ENCODE data around the gene ZMYND8. TPM values are rescaled to one million over a fixed set of nuclear protein-coding genes. Genes with fewer than 3 reads are reported as not detected.

The ZMYND8 gene
- total RNA-seq, 2 donors from 2014 or later = 22.0 to 35.3 TPM

DNA sequence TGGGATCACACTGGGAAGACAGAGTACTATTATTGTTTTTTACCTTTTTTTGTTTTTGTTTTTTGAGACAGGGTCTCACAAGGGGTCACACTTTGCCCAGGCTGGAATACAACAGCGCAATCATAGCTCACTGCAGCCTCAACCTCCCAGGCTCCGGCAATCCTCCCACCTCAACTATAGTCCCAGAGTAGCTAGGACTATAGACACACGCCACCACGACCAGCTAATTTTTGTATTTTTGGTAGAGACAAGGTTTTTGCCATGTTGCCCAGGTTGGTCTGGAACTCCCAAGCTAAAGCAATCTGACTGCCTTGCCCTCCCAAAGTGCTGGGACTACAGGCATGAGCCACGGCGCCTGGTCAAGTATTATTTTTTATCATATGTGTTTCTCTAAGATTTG, 81.0 kb downstream of the ZMYND8 start:
- no peaks in the 10 kb centered on the region for H3K9me3 ChIP-seq
- H3K27me3 ChIP-seq = no peaks in the 10 kb centered on the region
- TF ChIP-seq, protein P1, sequence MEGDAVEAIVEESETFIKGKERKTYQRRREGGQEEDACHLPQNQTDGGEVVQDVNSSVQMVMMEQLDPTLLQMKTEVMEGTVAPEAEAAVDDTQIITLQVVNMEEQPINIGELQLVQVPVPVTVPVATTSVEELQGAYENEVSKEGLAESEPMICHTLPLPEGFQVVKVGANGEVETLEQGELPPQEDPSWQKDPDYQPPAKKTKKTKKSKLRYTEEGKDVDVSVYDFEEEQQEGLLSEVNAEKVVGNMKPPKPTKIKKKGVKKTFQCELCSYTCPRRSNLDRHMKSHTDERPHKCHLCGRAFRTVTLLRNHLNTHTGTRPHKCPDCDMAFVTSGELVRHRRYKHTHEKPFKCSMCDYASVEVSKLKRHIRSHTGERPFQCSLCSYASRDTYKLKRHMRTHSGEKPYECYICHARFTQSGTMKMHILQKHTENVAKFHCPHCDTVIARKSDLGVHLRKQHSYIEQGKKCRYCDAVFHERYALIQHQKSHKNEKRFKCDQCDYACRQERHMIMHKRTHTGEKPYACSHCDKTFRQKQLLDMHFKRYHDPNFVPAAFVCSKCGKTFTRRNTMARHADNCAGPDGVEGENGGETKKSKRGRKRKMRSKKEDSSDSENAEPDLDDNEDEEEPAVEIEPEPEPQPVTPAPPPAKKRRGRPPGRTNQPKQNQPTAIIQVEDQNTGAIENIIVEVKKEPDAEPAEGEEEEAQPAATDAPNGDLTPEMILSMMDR (IDR thresholded peaks at IDR 0.05) = no peak
- H3K27ac ChIP-seq = peak overlapping the region; percentile 84 to 89
- H3K4me3 ChIP-seq = no peak overlapping the region
- H3K36me3 ChIP-seq = peaks cover 21% of the 10 kb centered on the region
- DNase-seq (ENCODE audit: low spot score) = no peak
- peaks cover 0 to 61% of the 10 kb centered on the region in 2 donors for H3K4me1 ChIP-seq

DNA sequence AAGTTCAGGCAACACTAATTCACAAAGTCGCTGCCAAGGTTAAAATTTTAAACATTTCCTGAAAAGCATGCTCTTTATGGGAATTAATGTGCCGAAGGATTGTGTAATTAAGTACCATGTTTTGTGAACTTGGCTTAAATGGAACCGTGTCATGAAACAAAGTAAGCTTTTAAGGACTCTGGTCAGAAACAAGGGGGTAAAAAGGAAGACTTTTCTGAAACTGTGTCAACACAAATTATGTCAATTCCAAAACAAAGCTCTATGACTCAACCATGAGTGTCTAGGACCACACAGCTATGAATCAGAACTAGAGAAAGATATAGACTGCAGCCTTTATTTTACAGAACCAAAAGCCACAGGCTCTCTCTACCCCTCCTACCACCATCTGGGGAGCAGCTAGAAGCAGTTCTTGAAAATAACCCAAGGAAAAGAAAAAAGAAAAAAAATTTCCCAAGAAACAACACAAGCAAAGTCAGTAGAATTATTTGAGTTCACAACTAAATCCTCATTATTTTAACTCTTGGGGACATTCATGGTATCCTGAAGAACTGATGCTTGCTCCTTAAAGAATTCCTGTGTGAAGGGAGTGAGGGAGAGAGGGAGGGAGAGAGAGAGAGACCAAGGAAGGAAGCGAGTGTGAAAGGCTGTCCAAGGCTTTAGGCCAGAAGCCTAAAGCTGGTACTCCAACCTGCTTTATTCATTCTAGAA, 81.9 kb downstream of the ZMYND8 start:
- H3K27ac ChIP-seq = peak overlapping the region; percentile 84 to 89
- no peak overlapping the region for H3K4me3 ChIP-seq
- H3K9me3 ChIP-seq = no peaks in the 10 kb centered on the region
- peaks cover 0 to 61% of the 10 kb centered on the region in 2 donors for H3K4me1 ChIP-seq
- no peak for DNase-seq (ENCODE audit: low spot score)
- H3K27me3 ChIP-seq = no peaks in the 10 kb centered on the region
- TF ChIP-seq, protein P1 (IDR thresholded peaks at IDR 0.05) = no peak
- peaks cover 16% of the 10 kb centered on the region for H3K36me3 ChIP-seq

DNA sequence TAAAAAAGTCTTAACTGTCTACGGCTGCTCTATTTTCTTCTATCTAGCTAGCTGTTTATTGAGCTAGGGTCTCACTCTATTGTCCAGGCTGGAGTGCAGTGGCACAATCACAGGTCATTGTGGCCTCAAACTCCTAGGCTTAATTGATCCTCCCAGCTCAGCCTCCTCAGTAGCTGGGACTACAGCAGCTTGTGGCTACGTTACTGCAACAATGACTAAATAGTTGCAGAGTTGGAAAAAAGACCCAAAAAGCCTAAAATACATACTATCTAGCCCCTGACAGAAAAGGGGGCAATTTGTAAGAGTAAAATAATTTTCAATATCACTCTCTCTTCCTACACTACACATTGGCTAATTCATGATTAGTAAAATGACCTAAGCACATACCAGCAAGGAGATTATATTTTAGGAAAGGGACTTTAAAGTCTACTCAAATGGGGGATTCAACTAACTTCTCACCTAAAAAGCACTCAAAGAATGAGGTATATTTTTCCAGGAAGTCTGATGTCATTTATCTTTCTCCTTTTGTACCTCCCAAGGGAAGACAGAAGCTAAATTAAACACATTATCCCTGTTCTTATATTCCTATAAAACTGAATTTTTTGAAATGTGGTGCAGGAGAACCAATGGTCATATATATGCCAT, 82.8 kb downstream of the ZMYND8 start:
- Histone ChIP-seq H3K27me3 (no peaks in the 10 kb centered on the region), H3K36me3 (peaks cover 16% of the 10 kb centered on the region), H3K4me1 (peaks cover 0 to 56% of the 10 kb centered on the region in 2 donors), H3K4me3 (no peak overlapping the region), H3K9me3 (no peaks in the 10 kb centered on the region), H3K27ac (peak overlapping the region; percentile 84 to 89)
- DNase-seq (ENCODE audit: low spot score) = no peak
- TF ChIP-seq, protein P1 (IDR thresholded peaks at IDR 0.05) = no peak

DNA sequence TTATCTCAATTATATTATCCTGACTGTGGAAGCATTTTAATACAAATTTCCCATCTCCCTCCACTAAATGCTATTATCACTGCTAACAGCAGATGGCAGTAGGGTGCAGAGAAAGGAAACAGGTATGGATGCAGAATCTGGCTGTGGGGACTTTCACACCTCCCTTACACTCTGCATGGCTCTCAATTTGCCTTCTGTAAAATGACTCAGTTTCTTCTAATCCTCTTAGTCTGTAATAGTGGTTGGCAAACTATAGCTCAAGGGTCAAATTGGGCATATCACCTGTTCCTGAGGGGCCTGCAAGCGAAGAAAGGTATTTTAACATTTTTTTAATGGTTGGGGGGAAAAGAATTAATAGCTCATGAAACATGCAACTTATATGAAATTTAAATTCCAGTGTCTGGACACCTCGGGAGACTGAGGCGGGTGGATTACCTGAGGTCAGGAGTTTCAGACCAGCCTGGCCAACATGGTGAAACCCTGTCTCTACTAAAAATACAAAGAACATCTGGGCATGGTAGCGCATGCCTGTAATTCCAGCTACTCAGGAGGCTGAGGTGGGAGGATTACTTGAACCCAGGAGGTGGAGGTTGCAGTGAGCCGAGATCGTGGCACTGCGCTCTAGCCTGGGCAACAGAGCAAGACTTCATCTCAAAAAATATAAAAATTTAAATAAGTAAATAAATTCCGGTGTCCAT, 83.5 kb downstream of the ZMYND8 start:
- Histone ChIP-seq H3K4me1 (peaks cover 0 to 51% of the 10 kb centered on the region in 2 donors), H3K27me3 (no peaks in the 10 kb centered on the region), H3K9me3 (no peaks in the 10 kb centered on the region), H3K4me3 (no peak overlapping the region), H3K36me3 (peaks cover 22% of the 10 kb centered on the region), H3K27ac (peak overlapping the region; percentile 84 to 89)
- TF ChIP-seq, protein P1 (IDR thresholded peaks at IDR 0.05) = peak; percentile 74 to 90
- DNase-seq (ENCODE audit: low spot score) = no peak

GRCh38 chr20:47271046-47271615, 85.4 kb downstream of the ZMYND8 start:
- Histone ChIP-seq H3K9me3 (no peaks in the 10 kb centered on the region), H3K4me1 (peaks cover 0 to 33% of the 10 kb centered on the region in 2 donors), H3K36me3 (peaks cover 24% of the 10 kb centered on the region), H3K27me3 (no peaks in the 10 kb centered on the region), H3K27ac (no peak overlapping the region), H3K4me3 (no peak overlapping the region)
- TF ChIP-seq, protein P1 (IDR thresholded peaks at IDR 0.05) = no peak
- no peak for DNase-seq (ENCODE audit: low spot score)

Data from right atrium auricular region (tissue), 2 donors.